Nephron progenitor cell (in vitro differentiated cells): ENCODE data around the gene ANK2.
"Not testable (repeated sequence)": the region's sequence is repeated elsewhere in the genome, so short reads cannot be mapped to it uniquely, and the experiment has no call there.

Experiments
- DNase-seq: peaks from one replicate; pipeline ENCODE4 v3.0.0; 2021
- H3K27ac Mint-ChIP-seq: 2 replicates; pipeline ENCODE4 v1.8.0; 2021; ENCODE audit warnings: mild to moderate bottlenecking, moderate library complexity, mixed read lengths
- H3K27me3 Mint-ChIP-seq: 2 replicates; pipeline ENCODE4 v1.8.0; 2021; ENCODE audit warnings: mild to moderate bottlenecking, low read depth, mixed read lengths; ENCODE audit not compliant: poor library complexity
- H3K36me3 Mint-ChIP-seq: 2 replicates; pipeline ENCODE4 v1.8.0; 2021; ENCODE audit warnings: low read depth, mixed read lengths
- H3K4me1 Mint-ChIP-seq: 2 replicates; pipeline ENCODE4 v1.8.0; 2021; ENCODE audit warnings: mixed read lengths
- H3K4me3 Mint-ChIP-seq: 2 replicates; pipeline ENCODE4 v1.8.0; 2021; ENCODE audit warnings: mild to moderate bottlenecking, moderate library complexity, mixed read lengths
- H3K9me3 Mint-ChIP-seq: 2 replicates; pipeline ENCODE4 v1.8.0; 2021; ENCODE audit warnings: mild to moderate bottlenecking, moderate library complexity, mixed read lengths
- TF ChIP-seq, protein P1 (sequence below): fragments of 200-600 bp; sonication (generic); IDR thresholded peaks from 2 replicates; pipeline ENCODE4 v1.5.0; 2021; ENCODE audit warnings: antibody characterized with exemption

ANK2 gene

GRCh38 chr4:113060853-113061252 lies 11.4 kb downstream of the ANK2 start:
- no peak for DNase-seq
- H3K4me3 Mint-ChIP-seq = no peak overlapping the region
- H3K27me3 Mint-ChIP-seq = peaks cover 7% of the 10 kb centered on the region
- H3K9me3 Mint-ChIP-seq = no peaks in the 10 kb centered on the region
- peaks cover 4% of the 10 kb centered on the region for H3K4me1 Mint-ChIP-seq
- TF ChIP-seq, protein P1, sequence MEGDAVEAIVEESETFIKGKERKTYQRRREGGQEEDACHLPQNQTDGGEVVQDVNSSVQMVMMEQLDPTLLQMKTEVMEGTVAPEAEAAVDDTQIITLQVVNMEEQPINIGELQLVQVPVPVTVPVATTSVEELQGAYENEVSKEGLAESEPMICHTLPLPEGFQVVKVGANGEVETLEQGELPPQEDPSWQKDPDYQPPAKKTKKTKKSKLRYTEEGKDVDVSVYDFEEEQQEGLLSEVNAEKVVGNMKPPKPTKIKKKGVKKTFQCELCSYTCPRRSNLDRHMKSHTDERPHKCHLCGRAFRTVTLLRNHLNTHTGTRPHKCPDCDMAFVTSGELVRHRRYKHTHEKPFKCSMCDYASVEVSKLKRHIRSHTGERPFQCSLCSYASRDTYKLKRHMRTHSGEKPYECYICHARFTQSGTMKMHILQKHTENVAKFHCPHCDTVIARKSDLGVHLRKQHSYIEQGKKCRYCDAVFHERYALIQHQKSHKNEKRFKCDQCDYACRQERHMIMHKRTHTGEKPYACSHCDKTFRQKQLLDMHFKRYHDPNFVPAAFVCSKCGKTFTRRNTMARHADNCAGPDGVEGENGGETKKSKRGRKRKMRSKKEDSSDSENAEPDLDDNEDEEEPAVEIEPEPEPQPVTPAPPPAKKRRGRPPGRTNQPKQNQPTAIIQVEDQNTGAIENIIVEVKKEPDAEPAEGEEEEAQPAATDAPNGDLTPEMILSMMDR = no peak
- no peak overlapping the region for H3K27ac Mint-ChIP-seq
- H3K36me3 Mint-ChIP-seq = no peaks in the 10 kb centered on the region

GRCh38 chr4:113064244-113064643 lies 14.8 kb downstream of the ANK2 start:
- H3K4me3 Mint-ChIP-seq = no peak overlapping the region
- TF ChIP-seq, protein P1 = no peak
- H3K27me3 Mint-ChIP-seq = peaks cover 26% of the 10 kb centered on the region
- H3K4me1 Mint-ChIP-seq = peaks cover 5% of the 10 kb centered on the region
- H3K27ac Mint-ChIP-seq = no peak overlapping the region
- no peak for DNase-seq
- no peaks in the 10 kb centered on the region for H3K9me3 Mint-ChIP-seq
- no peaks in the 10 kb centered on the region for H3K36me3 Mint-ChIP-seq

GRCh38 chr4:113065629-113066028 lies 16.2 kb downstream of the ANK2 start:
- no peak overlapping the region for H3K4me3 Mint-ChIP-seq
- peaks cover 26% of the 10 kb centered on the region for H3K27me3 Mint-ChIP-seq

DNA sequence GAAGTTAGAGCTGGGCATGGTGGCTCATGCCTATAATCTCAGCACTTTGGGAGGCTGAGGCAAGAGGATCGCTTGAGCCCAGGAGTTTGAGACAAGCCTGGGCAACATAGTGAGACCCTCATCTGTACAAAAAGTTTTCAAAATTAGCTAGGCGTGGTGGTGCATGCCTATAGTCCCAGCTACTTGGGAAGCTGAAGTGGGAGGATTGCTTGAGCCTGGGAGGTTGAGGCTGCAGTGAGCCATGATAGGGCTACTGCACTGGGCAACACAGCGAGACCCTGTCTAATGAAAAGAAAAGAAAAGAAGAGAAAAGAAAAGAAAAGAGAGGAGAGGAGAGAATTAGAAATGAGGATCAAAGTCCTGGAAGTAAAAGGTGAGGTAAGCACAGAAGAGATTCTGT lies 19.3 kb downstream of the ANK2 start:
- peaks cover 16% of the 10 kb centered on the region for H3K4me1 Mint-ChIP-seq
- not testable (repeated sequence) for DNase-seq, H3K36me3 Mint-ChIP-seq, H3K4me3 Mint-ChIP-seq, H3K27ac Mint-ChIP-seq, H3K9me3 Mint-ChIP-seq
- H3K27me3 Mint-ChIP-seq = peaks cover 29% of the 10 kb centered on the region

More at GRCh38 chr4:113065629-113066028, 16.2 kb downstream of the ANK2 start:
- no peak overlapping the region for H3K27ac Mint-ChIP-seq
- no peak for DNase-seq
- H3K9me3 Mint-ChIP-seq = no peaks in the 10 kb centered on the region
- peaks cover 14% of the 10 kb centered on the region for H3K4me1 Mint-ChIP-seq
- TF ChIP-seq, protein P1 = no peak
- H3K36me3 Mint-ChIP-seq = no peaks in the 10 kb centered on the region

DNA sequence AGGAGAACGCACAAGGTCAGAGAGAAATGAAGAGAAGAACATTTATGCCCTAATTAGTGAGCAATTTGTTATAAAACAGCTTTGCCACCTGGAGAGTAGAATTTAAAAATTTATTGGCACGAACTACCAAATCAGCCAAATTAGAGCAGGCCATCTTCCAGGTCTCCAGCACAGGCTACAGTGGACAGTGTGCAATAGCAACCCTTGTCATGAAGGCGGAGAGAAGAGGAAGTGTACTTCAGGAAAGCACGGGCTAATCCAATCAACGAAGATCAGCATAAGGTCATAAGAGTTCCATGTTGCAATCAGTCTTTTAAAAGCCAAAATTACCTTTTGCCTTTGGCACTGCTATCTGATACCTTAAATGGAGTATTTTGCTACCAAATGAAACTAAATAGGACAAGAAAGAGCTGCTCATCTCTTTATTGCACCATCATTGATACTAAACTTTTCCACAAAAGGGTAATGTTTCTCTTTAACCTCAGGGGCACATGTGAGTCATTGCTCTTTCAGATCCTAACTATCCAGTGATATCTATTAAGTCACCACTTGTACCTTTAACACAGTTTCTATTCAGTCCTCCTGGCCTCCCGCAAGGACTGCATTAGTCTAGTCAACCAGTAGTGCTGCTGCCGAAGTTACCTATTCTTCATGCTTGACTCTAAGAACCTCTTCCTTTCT lies 19.9 kb downstream of the ANK2 start:
- no peaks in the 10 kb centered on the region for H3K9me3 Mint-ChIP-seq
- no peak overlapping the region for H3K27ac Mint-ChIP-seq
- no peaks in the 10 kb centered on the region for H3K36me3 Mint-ChIP-seq
- H3K27me3 Mint-ChIP-seq = peaks cover 28% of the 10 kb centered on the region
- H3K4me3 Mint-ChIP-seq = no peak overlapping the region
- no peak for DNase-seq
- peaks cover 16% of the 10 kb centered on the region for H3K4me1 Mint-ChIP-seq
- TF ChIP-seq, protein P1 = no peak

DNA sequence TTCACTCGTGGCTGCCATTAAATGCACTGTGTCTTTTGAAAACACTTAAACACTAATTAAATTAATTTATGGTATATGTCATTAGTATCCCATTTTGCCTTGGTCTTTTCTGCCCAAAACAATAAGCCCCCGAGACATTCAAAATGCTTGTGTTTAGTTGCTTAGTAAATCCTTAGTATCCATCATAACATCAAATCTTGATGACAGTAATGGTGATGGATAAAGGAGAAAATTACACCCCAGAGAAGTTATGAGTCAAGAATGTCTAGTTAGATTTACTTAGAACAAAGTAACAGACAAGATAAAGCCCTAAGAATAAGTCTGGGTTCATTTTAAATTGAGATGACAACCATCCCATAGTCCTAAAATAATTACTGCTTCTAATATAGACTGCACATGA lies 21.3 kb downstream of the ANK2 start:
- peaks cover 16% of the 10 kb centered on the region for H3K4me1 Mint-ChIP-seq
- no peaks in the 10 kb centered on the region for H3K9me3 Mint-ChIP-seq
- H3K36me3 Mint-ChIP-seq = no peaks in the 10 kb centered on the region
- no peak overlapping the region for H3K27ac Mint-ChIP-seq
- DNase-seq = no peak
- peaks cover 24% of the 10 kb centered on the region for H3K27me3 Mint-ChIP-seq
- no peak overlapping the region for H3K4me3 Mint-ChIP-seq
- TF ChIP-seq, protein P1 = no peak
